Loucy (cell line): ENCODE results near the gene UQCC2.

Source experiments
- H2AFZ ChIP-seq: fragments of 200-600 bp; sonication (generic); 2 replicates; pipeline ENCODE4 v1.6.0; 2016; ENCODE audit warnings: antibody characterized with exemption, mild to moderate bottlenecking, low read length, moderate library complexity
- H3F3A ChIP-seq: fragments of 200-600 bp; 2 replicates; pipeline ENCODE4 v1.6.0; 2016; ENCODE audit warnings: antibody characterized with exemption, low read depth, mild to moderate bottlenecking
- H3K27me3 ChIP-seq: fragments of 200-600 bp; sonication (generic); 2 replicates; pipeline ENCODE4 v1.6.1; 2014; ENCODE audit warnings: low read length, mild to moderate bottlenecking; ENCODE audit not compliant: insufficient read depth, poor library complexity, severe bottlenecking
- H3K36me3 ChIP-seq: fragments of 200-600 bp; sonication (generic); 2 replicates; pipeline ENCODE4 v1.6.1; 2016; ENCODE audit warnings: low read length; ENCODE audit not compliant: insufficient read depth
- H3K4me1 ChIP-seq: fragments of 200-600 bp; sonication (generic); 2 replicates; pipeline ENCODE4 v1.5.1; 2014; ENCODE audit warnings: low read length, mild to moderate bottlenecking; ENCODE audit not compliant: insufficient read depth, poor library complexity, severe bottlenecking
- H3K4me2 ChIP-seq: fragments of 200-600 bp; sonication (generic); 2 replicates; pipeline ENCODE4 v1.6.0; 2014; ENCODE audit warnings: antibody characterized with exemption, low read length, low read depth, mild to moderate bottlenecking; ENCODE audit not compliant: poor library complexity, severe bottlenecking
- H3K4me3 ChIP-seq: fragments of 200-600 bp; sonication (generic); 2 replicates; pipeline ENCODE4 v1.5.1; 2014; ENCODE audit warnings: low read length, mild to moderate bottlenecking, mixed read lengths; ENCODE audit not compliant: poor library complexity, severe bottlenecking
- H3K79me2 ChIP-seq: fragments of 200-600 bp; sonication (generic); 2 replicates; pipeline ENCODE4 v1.6.1; 2014; ENCODE audit warnings: low read length; ENCODE audit not compliant: insufficient read depth
- H3K9ac ChIP-seq: fragments of 200-600 bp; sonication (generic); 2 replicates; pipeline ENCODE4 v1.6.0; 2014; ENCODE audit warnings: mild to moderate bottlenecking, low read depth, low read length, moderate library complexity; ENCODE audit not compliant: poor library complexity, severe bottlenecking
- H3K9me2 ChIP-seq: fragments of 200-600 bp; sonication (generic); replicated peaks from 2 replicates; pipeline ENCODE4 v1.6.1; 2016; ENCODE audit warnings: low read depth, low read length, mixed read lengths
- H3K9me3 ChIP-seq: fragments of 200-600 bp; sonication (generic); 2 replicates; pipeline ENCODE4 v1.6.1; 2014; ENCODE audit warnings: mild to moderate bottlenecking, antibody characterized with exemption, low read length, low read depth; ENCODE audit not compliant: insufficient read depth
- H4K20me1 ChIP-seq: fragments of 200-600 bp; sonication (generic); 2 replicates; pipeline ENCODE4 v1.6.0; 2014; ENCODE audit warnings: antibody characterized with exemption, low read length, mild to moderate bottlenecking; ENCODE audit not compliant: insufficient read depth, poor library complexity, severe bottlenecking
- EZH2phosphoT487 ChIP-seq: fragments of 200-600 bp; IDR thresholded peaks from 2 replicates; pipeline ENCODE4 v1.6.1; 2018; ENCODE audit warnings: antibody characterized with exemption, mild to moderate bottlenecking, moderate library complexity, borderline replicate concordance
- TF ChIP-seq, protein P1 (sequence below): fragments of 200-600 bp; sonication (generic); conservative IDR thresholded peaks from 2 replicates; pipeline ENCODE4 v1.5.1; 2014; ENCODE audit warnings: mild to moderate bottlenecking, antibody characterized with exemption, low read length

The UQCC2 gene

DNA sequence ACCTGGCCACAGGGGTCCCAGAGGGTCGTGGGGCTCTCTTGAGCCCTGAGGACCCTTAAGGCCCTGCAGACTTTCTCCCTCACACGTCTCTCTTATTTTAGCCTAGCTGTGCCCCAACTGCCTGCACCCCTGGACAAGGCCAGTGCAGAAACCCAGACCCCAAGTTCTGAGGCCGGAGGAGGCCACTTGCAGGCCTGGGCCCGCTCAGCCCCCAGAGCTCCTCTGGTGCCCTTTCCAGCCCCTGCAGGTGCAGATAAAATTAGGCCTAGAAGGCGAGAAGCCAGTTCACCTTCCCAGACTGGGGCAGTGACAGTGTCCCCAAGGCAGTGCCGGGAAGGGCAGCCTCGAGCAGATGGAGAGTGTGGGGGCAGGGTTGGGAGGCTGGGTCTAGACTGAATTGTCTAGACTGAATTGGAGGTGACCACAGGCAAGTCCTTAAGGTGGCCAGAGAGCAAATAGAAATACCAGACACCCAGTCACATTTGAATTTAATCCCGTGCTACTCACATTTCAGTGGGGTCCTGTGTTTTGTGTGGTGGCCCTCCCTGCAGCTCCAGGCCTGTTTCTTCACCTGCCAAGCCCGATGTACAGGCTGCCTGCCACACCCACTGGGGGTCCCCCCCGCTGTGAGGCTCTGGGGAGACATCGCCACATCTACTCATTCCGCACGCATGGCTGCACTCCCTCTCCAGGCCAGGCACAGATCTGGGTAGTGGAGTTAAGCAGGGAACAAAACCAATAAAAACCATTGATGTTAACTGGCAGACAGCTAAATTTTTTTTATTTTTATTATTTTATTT is 43.8 kb upstream of the UQCC2 start:
- H3K36me3 ChIP-seq, result no peaks in the 10 kb centered on the region
- TF ChIP-seq, protein P1, sequence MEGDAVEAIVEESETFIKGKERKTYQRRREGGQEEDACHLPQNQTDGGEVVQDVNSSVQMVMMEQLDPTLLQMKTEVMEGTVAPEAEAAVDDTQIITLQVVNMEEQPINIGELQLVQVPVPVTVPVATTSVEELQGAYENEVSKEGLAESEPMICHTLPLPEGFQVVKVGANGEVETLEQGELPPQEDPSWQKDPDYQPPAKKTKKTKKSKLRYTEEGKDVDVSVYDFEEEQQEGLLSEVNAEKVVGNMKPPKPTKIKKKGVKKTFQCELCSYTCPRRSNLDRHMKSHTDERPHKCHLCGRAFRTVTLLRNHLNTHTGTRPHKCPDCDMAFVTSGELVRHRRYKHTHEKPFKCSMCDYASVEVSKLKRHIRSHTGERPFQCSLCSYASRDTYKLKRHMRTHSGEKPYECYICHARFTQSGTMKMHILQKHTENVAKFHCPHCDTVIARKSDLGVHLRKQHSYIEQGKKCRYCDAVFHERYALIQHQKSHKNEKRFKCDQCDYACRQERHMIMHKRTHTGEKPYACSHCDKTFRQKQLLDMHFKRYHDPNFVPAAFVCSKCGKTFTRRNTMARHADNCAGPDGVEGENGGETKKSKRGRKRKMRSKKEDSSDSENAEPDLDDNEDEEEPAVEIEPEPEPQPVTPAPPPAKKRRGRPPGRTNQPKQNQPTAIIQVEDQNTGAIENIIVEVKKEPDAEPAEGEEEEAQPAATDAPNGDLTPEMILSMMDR, result no peak
- no peak for TF ChIP-seq EZH2phosphoT487
- H3K4me3 ChIP-seq, result no peak overlapping the region
- H3F3A ChIP-seq, result no peaks in the 10 kb centered on the region
- H2AFZ ChIP-seq, result no peak overlapping the region
- H3K9me2 ChIP-seq, result no peaks in the 10 kb centered on the region
- H3K79me2 ChIP-seq, result no peaks in the 10 kb centered on the region
- H3K4me2 ChIP-seq, result no peak overlapping the region
- peaks cover 10% of the 10 kb centered on the region for H3K4me1 ChIP-seq
- H3K9ac ChIP-seq, result no peak overlapping the region
- no peaks in the 10 kb centered on the region for H3K9me3 ChIP-seq
- no peaks in the 10 kb centered on the region for H4K20me1 ChIP-seq
- H3K27me3 ChIP-seq, result no peaks in the 10 kb centered on the region

DNA sequence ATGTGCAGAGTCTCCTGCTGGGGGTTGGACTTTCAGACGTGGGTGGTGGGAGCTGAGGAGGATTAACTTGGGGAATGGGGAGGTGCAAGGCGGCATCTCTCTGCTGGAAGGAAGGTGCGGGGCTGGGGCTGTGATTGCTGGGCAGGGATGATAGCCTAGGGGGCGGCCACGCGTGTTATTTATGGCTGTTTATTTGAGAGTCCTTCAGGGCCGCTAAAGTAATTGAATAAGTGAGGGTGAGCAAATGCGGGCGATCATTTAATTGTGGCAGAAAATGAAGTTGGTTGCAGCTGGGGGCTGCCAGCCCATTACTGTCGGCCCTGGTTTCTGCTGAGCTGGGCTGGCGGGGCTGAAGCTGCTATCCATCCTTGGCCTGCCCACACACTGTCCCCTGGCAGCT is 42.7 kb upstream of the UQCC2 start:
- Histone ChIP-seq H3K79me2 (no peaks in the 10 kb centered on the region), H3K4me1 (peaks cover 5% of the 10 kb centered on the region), H3K27me3 (no peaks in the 10 kb centered on the region), H3K4me2 (no peak overlapping the region), H3K9me2 (no peaks in the 10 kb centered on the region), H3K36me3 (no peaks in the 10 kb centered on the region), H4K20me1 (no peaks in the 10 kb centered on the region), H3F3A (no peaks in the 10 kb centered on the region), H3K9ac (no peak overlapping the region), H3K4me3 (no peak overlapping the region), H3K9me3 (no peaks in the 10 kb centered on the region), H2AFZ (no peak overlapping the region)
- TF ChIP-seq EZH2phosphoT487, result no peak

DNA sequence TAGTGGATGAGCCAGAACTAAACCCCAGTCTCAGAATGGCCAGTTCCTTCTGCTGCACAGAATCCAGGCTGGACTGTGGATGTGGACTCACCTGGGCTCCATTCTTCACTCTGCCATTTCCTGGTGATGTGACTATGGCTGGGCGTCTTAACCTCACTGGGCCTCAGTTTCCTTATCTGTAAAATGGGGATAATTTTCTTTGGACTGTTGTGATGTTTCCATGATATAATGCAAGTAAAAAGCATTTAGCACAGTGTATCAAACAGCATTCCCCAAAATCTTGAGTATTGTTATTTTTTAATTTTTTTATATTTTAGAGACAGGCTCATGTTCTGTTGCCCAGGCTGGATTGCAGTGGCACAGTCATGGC is 41.1 kb upstream of the UQCC2 start:
- TF ChIP-seq EZH2phosphoT487, result no peak
- TF ChIP-seq, protein P1, result no peak
- Histone ChIP-seq H3K4me2 (no peak overlapping the region), H3K9ac (no peak overlapping the region), H2AFZ (no peak overlapping the region), H3K79me2 (no peaks in the 10 kb centered on the region), H3K36me3 (no peaks in the 10 kb centered on the region), H3K4me1 (peaks cover 5% of the 10 kb centered on the region), H3K27me3 (no peaks in the 10 kb centered on the region), H4K20me1 (no peaks in the 10 kb centered on the region), H3K9me3 (no peaks in the 10 kb centered on the region), H3F3A (no peaks in the 10 kb centered on the region), H3K4me3 (no peak overlapping the region), H3K9me2 (no peaks in the 10 kb centered on the region)
